ENCODE data around the gene WDR73. TPM values are rescaled to one million over a fixed set of nuclear protein-coding genes. Genes with fewer than 3 reads are reported as not detected.

The WDR73 gene
- total and polyA plus RNA-seq, 2 of the 8 experiments (the other 6 are each of a cell fraction or from before 2014, with no cell fraction given) = 22.7 to 23.1 TPM

GRCh38 chr15:84620626-84621025 is 33.5 kb downstream of the WDR73 start:
- ChIA-PET CTCF (ENCODE audit: partially characterized antibody) (interaction anchor here (0.7 to 6.2 kb wide), 6 partner anchors 9 to 34 kb away, joined by 3 to 51 read pairs (median 6); partner anchors contain the start of gene ZSCAN2), POLR2A (ENCODE audit: partially characterized antibody) (interaction anchor here (0.8 to 12.3 kb wide), 7 partner anchors 8 to 33 kb away, joined by 3 to 176 read pairs (median 6); partner anchors contain the start of genes WDR73 and ZSCAN2)
- H3K9ac ChIP-seq (replicated peaks in 1 of 4; ENCODE audit: extremely low read depth in 1 of 4, low read depth in 3 of 4, low read length in 3 of 4) = no peak overlapping the region
- no peaks in the 10 kb centered on the region for H3K4me1 ChIP-seq (replicated peaks in 1 of 4; ENCODE audit: control insufficient read depth in 3 of 4, insufficient read depth in 4 of 4, low read length in 3 of 4)
- H2AFZ ChIP-seq (ENCODE audit: low read length) = no peak overlapping the region
- H3K14ac ChIP-seq (ENCODE audit: insufficient read length) = no peak overlapping the region
- H3K56ac ChIP-seq (replicated peaks; ENCODE audit: insufficient read length, low read depth, low read length) = no peak overlapping the region
- 96% methylated on average over 8 of the region's 8 CpGs; no CpG with 5 or more reads in 1 of the 2 experiments for WGBS, 2 experiments (ENCODE audit: extremely low coverage in 1 of 2, insufficient coverage in 1 of 2, insufficient read length in 1 of 2, insufficient replicate concordance in 2 of 2, low coverage in 1 of 2, low lambda C conversion rate in 2 of 2, missing lambda C conversion rate in 1 of 2)
- no peak overlapping the region for H2BK20ac ChIP-seq (ENCODE audit: low read length)
- no peak overlapping the region for H3K4ac ChIP-seq (replicated peaks; ENCODE audit: insufficient read length, low read depth, low read length)
- H2BK120ac ChIP-seq (replicated peaks; ENCODE audit: low read depth, low read length) = no peak overlapping the region
- no peaks in the 10 kb centered on the region; a peak in 1 of 7 replicates for H3K27me3 ChIP-seq (replicated peaks in 1 of 4; ENCODE audit: control insufficient read depth in 3 of 4, extremely low read depth in 1 of 4, insufficient read depth in 3 of 4, low read length in 3 of 4)
- peaks cover 22 to 51% (median 24%) of the 10 kb centered on the region in 4 experiments for H3K36me3 ChIP-seq (ENCODE audit: control insufficient read depth in 2 of 4, insufficient read depth in 4 of 4, low read length in 3 of 4)
- H3K23ac ChIP-seq (ENCODE audit: insufficient read length) = no peak overlapping the region
- peaks cover 3 to 39% of the 10 kb centered on the region in 2 experiments; a peak in 3 of 4 replicates for H3K79me2 ChIP-seq (ENCODE audit: control insufficient read depth in 1 of 2, insufficient read depth in 2 of 2, low read length in 2 of 2)
- H4K91ac ChIP-seq (replicated peaks; ENCODE audit: insufficient read length, low read length) = no peak overlapping the region
- H3K23me2 ChIP-seq (ENCODE audit: low read depth, low read length) = no peaks in the 10 kb centered on the region
- no peak overlapping the region for H2BK12ac ChIP-seq (ENCODE audit: low read depth, low read length)
- peak overlapping the region in 1 of 4 experiments; percentile 2; a peak in 1 of 8 replicates for H3K4me3 ChIP-seq (ENCODE audit: extremely low read depth in 1 of 4, insufficient read depth in 2 of 4, low read depth in 3 of 4, low read length in 4 of 4)
- FAIRE-seq = no peak
- no peak overlapping the region for H2BK15ac ChIP-seq (ENCODE audit: low read length)
- no peak overlapping the region for H3K4me2 ChIP-seq (ENCODE audit: insufficient read depth in 1 of 2, low read depth in 2 of 2, low read length in 2 of 2)
- no peak overlapping the region for H2AK5ac ChIP-seq (ENCODE audit: low read depth, low read length)
- H3K79me1 ChIP-seq (ENCODE audit: low read depth, low read length) = peaks cover 6% of the 10 kb centered on the region
- no peak overlapping the region for H3K27ac ChIP-seq (ENCODE audit: low read depth, low read length)
- peaks cover 31 to 38% of the 10 kb centered on the region in 2 experiments for H3K9me3 ChIP-seq (ENCODE audit: insufficient read depth in 2 of 2, low read depth in 1 of 2, low read length in 1 of 2)
- peaks cover 0 to 5% of the 10 kb centered on the region in 2 experiments for H4K20me1 ChIP-seq (replicated peaks in 1 of 2; ENCODE audit: control insufficient read depth in 1 of 2, insufficient read depth in 2 of 2, low read length in 2 of 2)
- H2BK5ac ChIP-seq (ENCODE audit: low read depth, low read length) = no peak overlapping the region
- no peak overlapping the region for H4K8ac ChIP-seq (ENCODE audit: extremely low read depth, insufficient read depth, low read length)
- DNase-seq (ENCODE audit: low read depth in 1 of 2, low spot score in 2 of 2) = no peak
- H3K18ac ChIP-seq (ENCODE audit: extremely low read depth, low read length) = no peak overlapping the region
- H4K5ac ChIP-seq (ENCODE audit: insufficient read length, low read depth, low read length) = no peak overlapping the region
- TF ChIP-seq SRF (IDR thresholded peaks at IDR 0.05; ENCODE audit: low read depth, low read length) = no peak
- TF ChIP-seq CBX8 (IDR thresholded peaks at IDR 0.05; ENCODE audit: borderline replicate concordance, low read depth, low read length) = no peak
- no peak for TF ChIP-seq GABPA (IDR thresholded peaks at IDR 0.05; ENCODE audit: borderline replicate concordance, insufficient read depth, low read length)
- no peak for TF ChIP-seq CEBPB (IDR thresholded peaks at IDR 0.05; ENCODE audit: low read depth, low read length)
- no peak for TF ChIP-seq RAD21 (IDR thresholded peaks at IDR 0.05 in 1 of 2, conservative IDR thresholded peaks at IDR 0.05 in 1 of 2; ENCODE audit: low read depth in 2 of 2, low read length in 2 of 2)
- TF ChIP-seq SP2 (IDR thresholded peaks at IDR 0.05; ENCODE audit: low read length) = no peak
- no peak for TF ChIP-seq RXRA (IDR thresholded peaks at IDR 0.05; ENCODE audit: insufficient read depth, low read depth, low read length)
- no peak for TF ChIP-seq PHF8 (conservative IDR thresholded peaks at IDR 0.05; ENCODE audit: low read depth, low read length)
- TF ChIP-seq BRCA1 (IDR thresholded peaks at IDR 0.05; ENCODE audit: low read depth, low read length) = no peak
- no peak for TF ChIP-seq GTF2F1 (IDR thresholded peaks at IDR 0.05; ENCODE audit: borderline replicate concordance, low read depth, low read length)
